ENCODE data around the gene PCYOX1L.

The PCYOX1L gene, protein sequence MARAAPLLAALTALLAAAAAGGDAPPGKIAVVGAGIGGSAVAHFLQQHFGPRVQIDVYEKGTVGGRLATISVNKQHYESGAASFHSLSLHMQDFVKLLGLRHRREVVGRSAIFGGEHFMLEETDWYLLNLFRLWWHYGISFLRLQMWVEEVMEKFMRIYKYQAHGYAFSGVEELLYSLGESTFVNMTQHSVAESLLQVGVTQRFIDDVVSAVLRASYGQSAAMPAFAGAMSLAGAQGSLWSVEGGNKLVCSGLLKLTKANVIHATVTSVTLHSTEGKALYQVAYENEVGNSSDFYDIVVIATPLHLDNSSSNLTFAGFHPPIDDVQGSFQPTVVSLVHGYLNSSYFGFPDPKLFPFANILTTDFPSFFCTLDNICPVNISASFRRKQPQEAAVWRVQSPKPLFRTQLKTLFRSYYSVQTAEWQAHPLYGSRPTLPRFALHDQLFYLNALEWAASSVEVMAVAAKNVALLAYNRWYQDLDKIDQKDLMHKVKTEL

DNA sequence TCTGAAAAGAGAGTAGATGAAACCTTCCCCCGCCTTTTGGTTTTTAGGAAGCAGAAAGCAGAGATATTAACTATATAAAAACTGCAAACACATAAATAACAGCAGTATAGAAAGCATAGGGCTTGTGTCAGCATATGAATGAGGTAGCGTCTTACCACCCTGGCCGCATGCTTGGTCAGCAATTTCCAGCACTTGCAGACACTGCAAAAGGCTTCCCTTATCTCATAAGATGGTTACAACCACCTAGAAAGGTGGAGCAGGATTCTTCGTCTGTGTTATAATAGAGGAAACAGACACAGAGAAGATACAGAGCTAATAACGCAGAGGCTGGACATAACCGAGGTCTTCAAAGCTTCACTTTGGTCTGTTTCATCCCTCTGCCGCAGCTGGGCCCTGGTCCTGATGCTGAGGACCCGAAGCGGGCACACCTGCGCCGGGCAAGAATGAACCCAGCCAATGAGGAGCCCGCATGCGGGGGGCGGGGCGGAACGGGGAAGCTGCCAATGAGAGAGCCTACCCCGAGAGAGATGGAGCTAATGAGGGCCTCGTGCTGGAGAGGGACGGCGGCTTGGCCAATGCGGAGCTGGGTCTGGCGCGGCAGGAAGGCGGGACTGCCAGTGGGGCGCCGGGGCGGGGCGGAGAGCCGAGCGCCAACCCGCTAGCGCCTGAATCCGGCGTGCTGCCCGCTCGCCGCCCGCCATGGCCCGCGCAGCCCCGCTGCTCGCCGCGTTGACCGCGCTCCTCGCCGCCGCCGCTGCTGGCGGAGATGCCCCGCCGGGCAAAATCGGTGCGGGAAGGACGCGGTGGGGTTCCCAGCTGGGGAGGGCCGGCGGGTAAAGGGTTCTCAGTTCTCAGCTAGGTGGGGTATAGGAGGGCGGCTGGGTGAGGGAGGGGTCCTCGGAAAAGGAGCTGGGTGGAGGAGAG is at the start of gene PCYOX1L:
TSS of gene PCYOX1L (plus strand) at position 677 of the 924 bp plus-strand sequence. CDS start at position 700, 23 bp downstream.
- peak; percentile 59 to 99 (median 95) for DNase-seq

DNA sequence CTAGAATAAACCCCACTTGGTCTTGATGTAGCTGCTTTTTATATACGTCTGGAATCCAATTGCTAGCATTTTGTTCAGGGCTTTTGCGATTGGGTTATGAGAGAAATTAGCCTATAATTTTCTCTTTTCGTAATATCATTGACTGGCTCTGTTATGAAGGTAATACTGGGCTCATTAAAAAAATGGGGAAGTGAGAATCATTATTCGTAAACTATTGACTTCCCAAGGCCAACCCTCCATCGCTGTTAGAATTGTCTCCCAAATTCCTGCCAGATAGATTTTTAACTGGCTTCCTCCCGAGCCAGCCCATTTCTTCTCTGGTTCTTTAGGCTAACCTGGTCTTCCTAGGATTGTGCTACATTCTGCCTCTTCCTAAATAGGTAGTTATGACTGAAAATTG is 48.5 kb upstream of the PCYOX1L start:
- DNase-seq: no peak

DNA sequence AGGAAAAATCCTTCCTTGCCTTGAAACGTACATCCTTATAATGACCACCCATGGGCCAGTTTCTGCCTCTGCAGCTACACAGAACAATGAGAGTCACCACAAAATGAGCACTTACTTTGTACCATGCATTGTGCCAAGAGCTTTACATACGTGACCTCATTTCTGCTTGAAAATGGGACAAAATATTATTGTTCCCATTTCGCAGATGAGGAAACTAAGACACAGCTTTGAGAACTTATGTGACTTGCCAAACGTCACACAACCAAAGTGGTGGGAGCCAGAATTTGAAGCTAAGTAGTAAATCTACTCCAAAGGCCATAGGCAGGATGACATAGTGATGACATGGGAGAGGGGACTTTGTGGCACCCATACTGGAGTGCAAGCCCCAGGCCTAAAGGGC is 47.4 kb upstream of the PCYOX1L start:
- DNase-seq: no peak

DNA sequence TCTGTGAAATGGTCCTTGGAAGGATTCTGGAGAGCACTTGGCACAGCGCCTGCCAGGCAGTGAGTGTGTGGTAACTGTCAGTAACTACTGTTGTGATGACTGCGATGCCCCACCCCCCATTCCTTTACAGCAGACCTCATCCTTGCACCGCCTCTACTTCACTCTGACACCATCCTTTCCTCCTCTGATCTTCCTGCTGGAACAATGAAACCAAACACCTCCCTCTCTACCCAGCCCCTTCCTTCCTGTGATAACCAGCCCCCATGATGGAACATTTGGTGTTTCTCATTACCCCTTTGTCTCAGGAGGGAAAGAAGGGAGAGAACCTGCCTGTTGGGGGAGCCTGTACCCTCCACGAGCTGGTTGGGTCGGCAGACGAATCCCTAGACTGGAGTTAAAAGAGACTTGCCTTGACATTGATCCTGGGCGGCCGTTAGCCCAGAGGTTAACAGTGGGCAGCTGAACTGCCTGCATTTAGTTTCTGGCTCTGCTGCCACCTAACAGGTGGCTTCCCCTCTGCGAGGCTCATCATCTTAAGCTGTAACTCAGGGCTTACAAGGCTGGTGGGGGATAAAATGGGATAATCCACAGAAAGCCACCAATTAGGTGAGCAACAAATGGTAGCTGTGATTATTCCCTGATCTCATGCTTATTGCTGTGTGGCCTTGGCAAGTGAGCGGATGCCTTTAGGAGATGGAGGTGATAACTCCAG is 46.7 kb upstream of the PCYOX1L start:
- DNase-seq: no peak

DNA sequence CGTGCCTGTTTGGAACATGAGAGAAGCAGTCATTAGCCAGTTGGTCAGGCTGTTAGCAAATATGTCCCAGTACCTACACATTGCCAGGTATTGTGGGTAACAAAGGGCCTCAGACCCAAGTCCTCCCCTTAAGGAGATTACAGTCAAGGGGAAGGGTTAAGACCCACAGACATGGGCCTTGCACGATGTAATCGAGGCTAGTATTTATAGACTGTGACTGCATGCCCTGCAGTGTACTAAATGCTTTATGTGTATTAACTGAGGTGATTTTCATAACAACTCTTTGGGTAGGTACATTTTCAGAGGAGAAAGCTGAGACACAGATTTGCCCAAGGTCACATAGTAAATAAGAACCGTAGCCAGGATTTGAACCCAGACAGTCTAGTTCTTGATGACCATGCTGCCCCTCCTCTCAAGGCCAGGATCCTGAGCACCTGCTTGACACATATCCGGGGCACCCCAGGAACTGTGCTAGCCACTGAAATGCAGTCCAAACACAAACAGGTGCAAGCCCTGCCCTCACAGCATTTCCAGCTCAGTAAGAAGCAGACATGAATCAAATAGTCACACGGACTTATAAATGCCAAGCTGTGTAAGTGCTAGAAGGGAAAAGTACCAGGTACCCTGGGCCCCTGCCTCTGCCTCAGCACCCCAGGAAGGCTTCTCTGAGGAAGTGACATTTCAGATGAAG is 44.5 kb upstream of the PCYOX1L start:
- no peak for DNase-seq

DNA sequence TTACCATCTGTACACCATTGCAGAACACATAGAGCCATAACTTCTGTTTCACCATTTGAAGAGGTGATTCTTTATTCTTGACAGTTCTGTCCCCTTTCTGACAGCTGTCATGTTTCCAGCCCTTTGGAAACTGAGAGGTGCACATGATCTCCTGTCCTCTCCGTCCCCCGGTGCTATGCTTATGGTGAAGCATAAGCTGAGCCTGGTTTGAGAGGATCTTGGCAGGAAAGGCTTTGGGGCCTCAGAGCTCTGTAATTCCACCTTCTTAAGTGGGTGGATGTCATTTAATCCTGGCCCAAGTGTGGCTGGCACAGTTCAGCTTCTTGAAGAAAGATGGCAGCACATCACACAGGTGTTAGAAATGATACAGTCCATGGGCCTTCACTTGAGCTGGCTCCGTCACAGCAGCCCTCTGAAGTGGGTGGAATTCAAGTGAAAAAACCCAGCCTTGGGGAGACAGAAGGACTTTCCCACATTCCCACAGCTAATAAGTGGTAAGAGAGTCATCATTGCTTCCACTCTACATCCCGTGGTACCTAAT is 43.2 kb upstream of the PCYOX1L start:
- DNase-seq: no peak

DNA sequence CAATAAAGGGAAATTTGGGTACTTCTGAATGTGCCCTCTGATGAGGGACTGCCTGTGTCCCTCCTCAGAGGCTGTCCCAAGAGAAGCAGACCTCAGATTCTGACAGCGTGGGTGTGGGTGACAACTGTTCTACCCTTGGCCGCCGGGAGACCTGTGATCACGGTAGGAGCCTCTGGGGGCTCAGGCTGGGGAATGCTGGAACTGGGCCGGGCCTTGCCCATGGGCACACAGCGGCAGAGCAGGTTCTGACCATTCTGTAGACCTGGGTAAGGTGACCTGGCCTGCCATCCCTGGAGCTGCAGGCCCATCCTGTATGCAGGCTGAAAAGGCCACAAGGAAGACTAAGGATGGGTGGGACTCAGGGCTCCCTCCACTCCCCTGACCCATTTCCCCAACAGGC is 42.1 kb upstream of the PCYOX1L start:
- no peak for DNase-seq

DNA sequence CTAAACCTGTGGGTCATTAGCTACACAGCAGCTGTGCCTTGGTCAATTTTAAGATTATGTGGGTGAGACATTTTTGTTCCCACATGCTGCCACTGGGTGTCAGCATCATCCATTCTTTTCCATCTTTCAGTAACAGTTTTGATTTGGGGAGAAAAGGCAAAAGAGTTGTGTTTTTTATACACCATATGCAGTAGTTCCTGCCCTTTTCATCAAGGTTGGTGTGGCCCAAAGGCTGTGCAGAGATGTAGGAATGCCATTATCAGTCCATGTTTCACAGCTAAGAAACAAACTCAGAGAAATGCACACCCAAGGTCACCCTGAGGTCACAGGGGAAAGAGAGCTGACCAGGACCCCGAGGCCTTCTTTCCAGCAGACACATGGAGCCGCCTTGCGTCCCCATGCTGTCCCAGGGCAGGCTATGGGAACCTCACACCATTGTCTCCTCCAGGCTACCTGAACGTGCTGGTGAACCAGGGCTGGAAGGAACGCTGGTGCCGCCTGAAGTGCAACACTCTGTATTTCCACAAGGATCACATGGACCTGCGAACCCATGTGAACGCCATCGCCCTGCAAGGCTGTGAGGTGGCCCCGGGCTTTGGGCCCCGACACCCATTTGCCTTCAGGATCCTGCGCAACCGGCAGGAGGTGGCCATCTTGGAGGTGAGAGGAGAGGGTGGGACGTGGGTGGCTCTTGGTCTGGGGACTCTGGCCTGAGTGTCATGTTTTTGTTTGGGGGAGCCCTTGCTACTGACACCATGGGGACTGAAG is 40.4 kb upstream of the PCYOX1L start:
- peak in 16 of 58 donors; percentile 1 to 28 (median 5) for DNase-seq

DNA sequence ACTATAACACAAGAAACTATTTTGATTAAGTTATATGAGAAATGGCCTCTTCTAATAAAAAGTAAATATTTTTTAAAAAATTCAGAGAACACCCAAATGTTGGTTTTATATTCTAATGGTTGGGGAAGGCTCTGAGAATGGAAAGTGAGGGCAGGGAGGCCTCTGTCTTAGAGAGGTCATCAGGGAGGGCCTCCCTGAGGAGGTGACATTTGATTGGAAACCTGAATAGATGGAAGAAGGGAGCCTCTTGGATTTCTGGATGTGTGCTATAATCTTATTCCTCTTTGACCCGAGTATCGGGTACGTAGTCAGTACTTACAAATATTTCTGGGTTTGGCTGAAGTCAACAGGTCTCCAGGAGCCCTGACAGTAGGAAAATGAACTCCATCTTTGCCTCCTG is 38.7 kb upstream of the PCYOX1L start:
- DNase-seq: no peak

DNA sequence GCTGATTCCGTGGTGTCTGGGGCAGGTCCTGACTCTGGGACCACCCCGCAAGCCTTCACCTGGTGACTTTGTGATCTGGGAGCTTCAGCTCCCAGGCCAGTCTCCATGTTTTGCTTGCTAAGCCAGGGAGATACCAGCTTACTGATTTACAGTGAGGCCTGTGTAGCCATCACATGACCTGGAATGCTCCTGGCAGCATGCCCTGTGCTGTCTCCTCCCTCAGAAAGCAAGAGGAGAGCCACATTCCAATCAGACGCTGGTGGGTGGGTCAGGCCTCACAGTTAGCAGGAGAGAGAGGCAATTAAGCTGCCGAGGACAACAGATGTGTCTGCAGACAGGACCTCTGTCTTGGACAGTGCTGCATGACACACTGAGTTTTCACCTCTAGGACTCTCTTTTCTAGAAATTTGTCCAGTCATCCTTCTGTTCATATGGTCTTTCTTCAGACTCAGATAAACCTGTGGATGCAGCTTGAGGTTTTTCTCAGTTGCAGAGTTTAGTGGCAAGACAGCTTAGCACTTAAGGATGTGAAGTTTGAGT is 37.0 kb upstream of the PCYOX1L start:
- DNase-seq: peak in 42 of 58 donors; percentile 2 to 85 (median 24)

DNA sequence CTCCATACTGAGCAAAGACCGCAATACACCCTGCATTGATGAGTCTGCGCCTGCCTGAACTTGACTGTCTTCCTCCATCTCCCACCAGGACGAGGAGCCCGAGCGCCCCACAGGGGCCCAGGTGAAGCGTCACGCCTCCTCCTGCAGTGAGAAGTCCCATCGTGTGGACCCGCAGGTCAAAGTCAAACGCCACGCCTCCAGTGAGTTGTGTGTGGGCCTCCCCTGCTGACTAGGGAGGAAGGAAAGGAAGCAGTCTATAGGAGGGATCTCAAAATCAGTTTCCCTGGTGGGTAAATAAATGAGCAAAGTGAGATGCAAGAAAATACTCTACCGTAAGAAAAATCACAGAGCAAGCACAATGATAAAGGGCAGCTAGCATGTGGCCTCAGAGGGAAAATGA is 35.3 kb upstream of the PCYOX1L start:
- DNase-seq: no peak

DNA sequence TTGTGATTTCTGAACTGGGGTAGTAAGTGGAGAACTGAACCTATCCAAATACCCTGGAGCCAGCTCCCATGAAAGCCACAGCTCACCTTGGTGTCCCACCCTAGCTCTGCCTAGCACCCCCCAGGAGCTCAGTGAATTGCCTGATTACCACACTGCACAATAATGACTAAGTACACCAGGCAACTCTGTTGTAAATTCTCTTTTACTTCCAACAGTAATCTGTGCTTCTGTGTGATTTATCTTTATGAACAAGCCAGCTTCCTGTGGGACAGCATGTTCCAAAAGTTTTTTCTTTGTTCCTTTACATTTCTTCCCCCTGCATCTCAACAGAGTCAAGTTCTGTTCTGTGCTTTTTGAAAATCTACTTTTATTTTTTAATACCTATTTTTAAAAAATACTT is 34.6 kb upstream of the PCYOX1L start:
- no peak for DNase-seq

DNA sequence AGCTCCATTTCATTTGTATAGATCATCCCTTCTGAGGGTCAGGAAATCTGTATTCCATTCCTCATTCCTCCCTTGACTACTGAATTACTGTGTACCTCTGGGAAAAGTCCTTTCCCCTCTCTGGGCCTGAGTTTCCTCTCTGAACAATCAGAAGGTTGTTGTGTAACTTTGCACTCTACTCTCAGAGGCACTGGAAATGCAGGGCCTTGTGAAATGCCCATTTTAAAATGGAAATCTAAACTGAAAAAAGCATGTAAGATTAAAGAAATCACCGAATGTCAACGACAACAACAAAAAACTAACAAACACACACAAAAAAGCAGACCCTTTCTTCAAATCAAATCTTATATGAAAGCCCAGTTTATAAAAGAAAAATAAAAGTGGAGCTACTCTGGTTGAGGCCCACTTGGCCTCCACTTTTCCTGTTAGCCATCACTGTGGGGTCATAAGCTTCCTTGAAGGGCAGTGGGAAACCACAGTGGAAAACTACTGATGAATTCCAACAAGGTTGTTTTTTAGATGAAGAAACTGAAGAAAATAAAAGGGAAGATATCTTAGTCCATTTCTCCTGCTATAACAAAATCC is 34.1 kb upstream of the PCYOX1L start:
- no peak for DNase-seq

DNA sequence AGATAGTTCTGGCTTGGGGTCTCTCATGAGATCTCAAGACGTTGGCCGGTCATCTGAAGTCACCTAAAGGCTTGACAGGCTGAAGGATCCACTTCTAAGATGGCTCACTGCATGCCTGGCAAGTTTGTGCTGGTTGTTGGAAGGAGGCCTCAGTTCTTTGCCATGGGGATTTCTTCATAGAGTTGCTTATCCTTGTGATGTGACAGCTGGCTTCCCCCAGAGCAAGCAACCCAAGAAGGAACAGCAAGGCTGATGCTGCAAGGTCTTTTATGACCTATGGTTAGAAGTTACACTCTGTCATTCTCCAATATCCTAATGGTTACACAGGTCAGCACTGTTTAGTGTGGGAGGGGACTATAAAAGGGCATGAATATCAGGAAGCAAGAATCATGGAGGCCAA is 33.2 kb upstream of the PCYOX1L start:
- no peak for DNase-seq

DNA sequence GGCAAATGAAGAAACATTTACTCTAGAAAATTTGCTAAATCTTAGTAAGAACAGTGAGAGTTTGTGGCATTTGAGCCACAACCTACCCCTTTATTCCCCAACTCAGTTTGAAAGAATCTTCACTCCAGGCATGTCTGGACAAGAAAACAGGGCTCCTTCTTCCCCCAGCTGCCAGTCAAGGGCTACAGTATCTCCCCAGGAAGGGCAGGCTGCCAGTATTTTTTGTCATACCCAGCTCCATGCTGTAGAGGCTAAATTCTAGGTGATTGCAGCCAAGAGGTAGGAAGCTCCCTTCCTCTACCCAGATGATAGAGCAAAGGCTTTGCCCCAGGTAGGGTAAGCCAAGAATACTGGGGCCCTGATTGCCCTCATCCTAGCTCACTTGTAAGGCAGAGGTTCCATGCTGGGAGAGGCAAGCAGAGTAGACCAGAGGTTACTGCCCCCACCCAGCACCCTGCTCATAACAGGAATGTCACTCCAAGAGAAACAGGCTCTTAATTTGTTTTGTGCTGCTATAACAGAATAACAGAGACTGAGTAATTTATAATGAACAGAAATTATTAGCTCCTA is 32.6 kb upstream of the PCYOX1L start:
- no peak for DNase-seq

DNA sequence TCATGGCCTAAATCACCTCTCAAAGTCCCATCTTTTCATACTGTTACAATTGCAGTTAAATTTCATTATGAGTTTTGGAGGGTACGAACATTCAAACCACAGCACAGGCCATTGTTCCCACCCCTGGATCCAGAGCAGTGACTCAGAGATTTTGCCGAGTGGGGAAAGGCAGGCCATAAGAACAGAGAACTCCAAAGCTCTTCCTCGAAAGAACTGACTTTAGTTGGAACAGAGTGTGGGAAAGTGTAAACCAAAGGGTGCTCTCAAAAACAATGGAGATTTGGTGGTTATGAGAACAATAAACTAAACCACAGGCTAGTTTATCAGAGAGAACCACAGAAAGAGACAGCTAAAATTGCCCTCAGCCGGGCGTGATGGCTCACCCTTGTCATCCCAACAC is 32.0 kb upstream of the PCYOX1L start:
- no peak for DNase-seq

DNA sequence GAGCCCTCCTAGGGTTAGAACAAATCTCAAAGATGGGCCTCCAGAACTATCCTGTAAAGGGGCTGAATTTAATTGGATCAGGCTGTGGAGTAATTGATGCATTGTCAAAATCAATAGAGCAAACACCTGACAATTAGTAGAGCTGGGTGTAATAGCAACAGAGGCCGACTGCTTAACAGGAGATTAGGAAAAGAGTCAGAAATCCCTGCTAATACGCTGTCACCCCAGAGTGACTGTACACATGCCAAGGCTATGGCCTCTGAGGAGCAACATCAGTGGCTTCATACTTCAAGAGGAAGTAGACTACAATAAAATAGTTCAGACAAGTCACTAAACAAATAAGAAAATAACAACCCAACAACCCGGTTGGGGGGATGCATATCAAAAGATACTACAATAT is 31.2 kb upstream of the PCYOX1L start:
- DNase-seq: no peak

DNA sequence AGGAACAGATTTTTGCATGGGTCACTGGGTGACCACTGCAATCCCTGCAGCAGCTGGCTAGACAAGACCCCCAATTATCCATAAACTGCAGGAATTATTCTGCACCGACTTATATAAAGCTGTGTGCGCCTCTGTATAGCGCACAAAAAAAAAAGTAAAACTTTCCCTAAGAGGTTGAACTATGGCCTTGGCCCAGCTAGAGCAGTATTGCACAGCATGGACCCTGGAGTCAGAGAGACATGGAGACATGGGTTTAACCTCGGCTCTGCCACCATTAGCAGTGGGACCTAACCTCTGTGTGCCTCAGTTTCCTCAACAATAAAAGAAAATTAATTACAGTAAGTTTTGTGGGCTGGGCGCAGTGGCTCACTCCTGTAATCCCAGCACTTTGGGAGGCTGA is 29.7 kb upstream of the PCYOX1L start:
- no peak for DNase-seq
